Stomach (tissue), 4 donors: Measurements from ENCODE around the gene HRCT1.

Source experiments
- CTCF ChIP-seq, 7 experiments: fragments of 450-650 bp in 4 of 7; fragments of 200-600 bp in 3 of 7; sonication (generic) in 3 of 7; IDR thresholded peaks; one replicate each; pipeline ENCODE4 v1.5.1; 2016 to 2019; ENCODE audit warnings: antibody characterized with exemption in 7 of 7, control low read depth in 2 of 7, mild to moderate bottlenecking in 1 of 7
- EP300 ChIP-seq: sonication (generic); formaldehyde crosslinking; IDR thresholded peaks from one replicate; pipeline ENCODE4 v1.6.1; 2017; ENCODE audit warnings: antibody characterized with exemption
- POLR2A ChIP-seq, 4 donors: fragments of 450-650 bp; IDR thresholded peaks; one replicate each; pipeline ENCODE4 v1.6.1; 2016; ENCODE audit warnings: antibody characterized with exemption in 4 of 4, control low read depth in 2 of 4, mild to moderate bottlenecking in 1 of 4, moderate library complexity in 1 of 4

DNA sequence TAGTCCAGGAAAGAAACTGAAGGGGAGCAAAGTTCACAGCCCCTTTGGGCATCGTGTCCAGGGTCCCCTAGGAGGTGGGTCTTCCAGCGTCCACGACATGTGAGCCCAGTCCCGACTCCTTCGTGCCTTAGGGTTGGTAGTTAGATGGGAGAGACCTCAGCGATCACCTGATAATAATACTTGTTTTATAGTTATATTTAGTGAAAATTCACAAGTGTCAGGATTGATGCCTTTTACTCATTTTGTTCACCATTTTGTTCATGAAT is 23.4 kb downstream of the HRCT1 start:
- TF ChIP-seq CTCF (IDR thresholded peaks at IDR 0.05) (no peak), POLR2A (IDR thresholded peaks at IDR 0.05) (no peak), EP300 (no peak)
